WERI-Rb-1 (cell line): Measurements from ENCODE around the gene OTX1.

Experiments
- DNase-seq: peaks from one replicate; pipeline ENCODE4 v3.0.0-alpha.2; 2020
- H3K27ac ChIP-seq: fragments of 250-450 bp; sonication (Bioruptor Pico); 2 replicates; pipeline ENCODE4 v1.5.1; 2020; ENCODE audit warnings: mild to moderate bottlenecking, moderate library complexity
- H3K27me3 ChIP-seq: fragments of 250-450 bp; sonication (Bioruptor Pico); 2 replicates; pipeline ENCODE4 v1.5.1; 2021; ENCODE audit warnings: mild to moderate bottlenecking, low read depth, moderate library complexity; ENCODE audit not compliant: insufficient read depth, severe bottlenecking
- H3K36me3 ChIP-seq: fragments of 250-450 bp; sonication (Bioruptor Pico); 2 replicates; pipeline ENCODE4 v1.5.1; 2020; ENCODE audit warnings: mild to moderate bottlenecking, moderate library complexity
- H3K4me3 ChIP-seq: 2 replicates; pipeline ENCODE4 v1.5.1; 2011; ENCODE audit warnings: low read depth, mild to moderate bottlenecking, control low read depth, low read length
- H3K9me3 ChIP-seq: fragments of 250-450 bp; sonication (Bioruptor Pico); 2 replicates; pipeline ENCODE4 v1.5.1; 2021; ENCODE audit warnings: mild to moderate bottlenecking, moderate library complexity; ENCODE audit not compliant: severe bottlenecking
- TF ChIP-seq, protein P1 (sequence below): IDR thresholded peaks from 2 replicates; pipeline ENCODE4 v1.5.1; 2011; ENCODE audit warnings: low read depth, mild to moderate bottlenecking, control low read depth, inconsistent platforms, low read length

The OTX1 gene

DNA sequence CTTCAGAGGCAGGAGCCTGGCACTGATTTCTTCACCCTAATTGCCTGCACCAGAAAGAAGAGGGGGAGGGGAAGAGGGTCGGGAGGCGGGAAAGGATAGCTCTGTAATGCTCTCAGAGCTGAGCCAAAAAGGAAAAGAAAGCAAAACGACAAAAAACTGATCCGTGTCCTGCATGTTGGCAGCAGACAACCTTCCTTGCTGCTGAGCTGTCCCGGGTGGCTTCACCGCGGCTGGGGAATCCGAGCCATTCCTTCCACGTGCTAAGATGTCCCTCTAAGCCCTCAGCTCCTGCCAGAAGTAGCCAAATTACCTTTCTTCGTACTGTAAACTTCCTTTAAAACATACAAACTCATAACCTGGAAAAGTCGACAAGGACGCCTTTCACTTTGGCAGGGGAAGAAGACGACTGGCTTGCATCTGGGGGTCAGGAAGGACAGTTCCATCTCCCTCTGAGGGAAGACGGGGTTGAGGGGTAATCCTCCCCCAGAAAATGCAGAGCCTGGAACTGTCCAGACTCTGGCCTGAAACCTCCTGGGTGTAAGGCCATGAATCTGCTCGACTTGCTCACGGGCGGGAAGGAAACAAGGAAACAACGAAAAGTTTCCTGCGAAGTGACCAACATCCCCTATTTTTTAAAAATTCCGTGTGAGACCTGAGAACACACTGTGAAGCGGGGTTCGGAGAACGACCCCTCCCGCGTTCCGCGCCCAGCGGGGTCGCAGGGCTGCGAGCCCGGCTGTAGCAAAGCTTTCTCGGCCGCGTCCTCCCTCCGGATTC lies 7.7 kb downstream of the OTX1 start:
- Histone ChIP-seq H3K9me3 (peaks cover 10% of the 10 kb centered on the region), H3K27me3 (peaks cover 69% of the 10 kb centered on the region), H3K27ac (no peak overlapping the region), H3K36me3 (no peaks in the 10 kb centered on the region), H3K4me3 (peak overlapping the region; percentile 28)
- TF ChIP-seq, protein P1, sequence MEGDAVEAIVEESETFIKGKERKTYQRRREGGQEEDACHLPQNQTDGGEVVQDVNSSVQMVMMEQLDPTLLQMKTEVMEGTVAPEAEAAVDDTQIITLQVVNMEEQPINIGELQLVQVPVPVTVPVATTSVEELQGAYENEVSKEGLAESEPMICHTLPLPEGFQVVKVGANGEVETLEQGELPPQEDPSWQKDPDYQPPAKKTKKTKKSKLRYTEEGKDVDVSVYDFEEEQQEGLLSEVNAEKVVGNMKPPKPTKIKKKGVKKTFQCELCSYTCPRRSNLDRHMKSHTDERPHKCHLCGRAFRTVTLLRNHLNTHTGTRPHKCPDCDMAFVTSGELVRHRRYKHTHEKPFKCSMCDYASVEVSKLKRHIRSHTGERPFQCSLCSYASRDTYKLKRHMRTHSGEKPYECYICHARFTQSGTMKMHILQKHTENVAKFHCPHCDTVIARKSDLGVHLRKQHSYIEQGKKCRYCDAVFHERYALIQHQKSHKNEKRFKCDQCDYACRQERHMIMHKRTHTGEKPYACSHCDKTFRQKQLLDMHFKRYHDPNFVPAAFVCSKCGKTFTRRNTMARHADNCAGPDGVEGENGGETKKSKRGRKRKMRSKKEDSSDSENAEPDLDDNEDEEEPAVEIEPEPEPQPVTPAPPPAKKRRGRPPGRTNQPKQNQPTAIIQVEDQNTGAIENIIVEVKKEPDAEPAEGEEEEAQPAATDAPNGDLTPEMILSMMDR: no peak
- peak; percentile 24 for DNase-seq

DNA sequence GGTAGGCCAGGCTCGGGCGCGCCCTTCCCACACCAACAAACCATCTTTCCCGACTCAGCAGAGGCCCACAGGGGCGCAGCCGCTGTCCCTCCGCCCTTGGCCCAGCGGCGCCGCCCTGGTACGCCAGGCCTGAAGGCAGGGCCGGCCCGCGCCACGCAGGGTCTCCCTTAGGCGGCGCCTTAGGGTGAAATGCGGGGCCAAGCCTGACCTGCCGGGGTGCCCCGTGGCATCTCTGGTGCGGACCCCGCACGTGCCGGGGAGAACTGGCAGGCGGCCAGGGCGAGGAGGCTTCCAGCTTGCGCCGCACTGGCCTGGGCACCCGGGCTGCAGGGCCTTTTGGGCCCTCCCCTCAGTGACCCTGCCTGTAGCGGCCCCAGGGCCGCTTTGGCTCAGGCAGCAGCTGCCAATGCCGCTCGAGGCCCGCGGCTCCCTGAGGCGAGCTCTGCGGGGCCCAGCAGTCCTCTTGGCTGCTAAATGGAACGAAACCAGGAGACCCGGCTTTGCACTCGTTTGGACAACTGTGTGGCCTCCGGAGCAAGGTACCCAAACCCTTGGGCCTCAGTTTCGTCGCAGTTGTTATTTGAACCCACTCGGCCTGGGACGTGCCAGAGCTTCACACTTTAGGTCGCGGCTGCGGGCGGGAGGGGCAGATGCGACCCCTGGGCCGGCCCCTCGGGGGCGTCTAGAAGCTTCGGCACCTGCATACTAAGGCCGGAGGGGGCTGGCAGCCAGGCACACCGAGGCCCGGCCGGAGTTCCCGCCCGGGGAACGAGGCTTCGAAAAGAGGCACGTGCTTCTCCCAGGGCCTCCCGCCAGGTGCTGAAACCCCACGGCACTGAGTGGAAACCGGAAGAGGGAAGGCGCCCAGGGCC lies 8.5 kb downstream of the OTX1 start:
- peaks cover 68% of the 10 kb centered on the region for H3K27me3 ChIP-seq
- no peak overlapping the region for H3K27ac ChIP-seq
- H3K36me3 ChIP-seq: no peaks in the 10 kb centered on the region
- peak; percentile 49 for DNase-seq
- peaks cover 10% of the 10 kb centered on the region for H3K9me3 ChIP-seq
- peak overlapping the region; percentile 28 for H3K4me3 ChIP-seq
- TF ChIP-seq, protein P1: no peak

DNA sequence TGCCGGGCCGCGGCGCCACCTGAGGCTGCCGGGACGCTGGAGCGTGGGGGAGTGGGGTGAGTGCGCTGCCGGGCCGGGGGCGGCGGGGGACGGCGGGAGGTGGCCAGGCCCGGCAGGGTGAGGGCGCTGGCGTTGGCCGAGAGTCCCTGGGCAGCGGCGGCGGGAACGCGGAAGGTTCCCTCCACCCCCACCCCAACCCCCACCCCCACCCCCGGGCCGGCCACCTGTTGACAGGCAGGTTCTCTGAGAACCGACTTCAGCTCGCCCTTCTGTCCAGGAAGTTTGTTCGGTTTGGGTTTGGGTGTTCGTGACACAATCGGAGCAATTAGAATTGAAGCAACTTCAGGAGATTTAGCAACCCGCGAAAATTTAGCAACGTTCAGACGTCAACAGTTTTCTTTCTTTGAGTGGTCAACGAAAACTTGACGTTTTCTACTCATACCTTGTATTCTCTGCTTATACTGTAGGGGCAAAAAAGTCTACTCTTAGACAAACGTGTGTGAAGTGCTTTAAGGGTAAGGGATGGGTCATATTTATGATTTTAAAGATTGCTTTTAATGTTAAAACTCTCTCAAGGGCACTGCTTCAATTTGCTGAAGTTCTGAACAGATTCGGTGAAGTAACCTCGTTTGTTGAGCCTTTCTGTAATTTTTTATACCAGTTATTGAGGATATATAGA lies 9.3 kb downstream of the OTX1 start:
- Histone ChIP-seq H3K36me3 (no peaks in the 10 kb centered on the region), H3K4me3 (peak overlapping the region; percentile 42), H3K27me3 (peaks cover 60% of the 10 kb centered on the region), H3K27ac (no peak overlapping the region), H3K9me3 (peaks cover 10% of the 10 kb centered on the region)
- TF ChIP-seq, protein P1: no peak
- DNase-seq: no peak

DNA sequence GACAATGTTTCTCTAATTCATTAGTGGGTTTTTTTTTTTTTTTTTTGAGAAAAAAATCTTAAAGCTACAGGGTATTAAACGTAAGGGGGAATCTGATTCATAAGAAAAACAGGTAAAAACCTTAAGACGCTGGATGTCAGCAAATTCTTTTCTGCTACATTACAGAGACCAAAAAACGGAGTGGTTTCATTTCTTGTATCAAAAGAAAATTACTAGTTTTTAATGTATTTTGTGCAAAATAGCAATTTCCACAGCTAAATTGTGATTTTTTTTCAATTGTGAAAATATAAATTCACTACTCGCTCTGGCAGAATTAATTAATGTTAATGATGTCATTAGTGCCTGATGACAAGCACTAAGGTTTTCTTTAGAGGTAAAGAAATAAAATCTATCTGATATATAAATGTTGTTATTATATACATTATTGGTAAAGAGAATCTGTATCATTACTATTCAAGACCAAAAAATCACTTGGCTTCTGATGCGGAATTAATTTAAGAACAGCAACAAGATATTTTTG lies 9.9 kb downstream of the OTX1 start:
- Histone ChIP-seq H3K36me3 (no peaks in the 10 kb centered on the region), H3K9me3 (peaks cover 8% of the 10 kb centered on the region), H3K27me3 (peaks cover 54% of the 10 kb centered on the region), H3K27ac (no peak overlapping the region), H3K4me3 (no peak overlapping the region; the same call in 1 of the 2 replicates)
- TF ChIP-seq, protein P1: no peak
- DNase-seq: no peak

DNA sequence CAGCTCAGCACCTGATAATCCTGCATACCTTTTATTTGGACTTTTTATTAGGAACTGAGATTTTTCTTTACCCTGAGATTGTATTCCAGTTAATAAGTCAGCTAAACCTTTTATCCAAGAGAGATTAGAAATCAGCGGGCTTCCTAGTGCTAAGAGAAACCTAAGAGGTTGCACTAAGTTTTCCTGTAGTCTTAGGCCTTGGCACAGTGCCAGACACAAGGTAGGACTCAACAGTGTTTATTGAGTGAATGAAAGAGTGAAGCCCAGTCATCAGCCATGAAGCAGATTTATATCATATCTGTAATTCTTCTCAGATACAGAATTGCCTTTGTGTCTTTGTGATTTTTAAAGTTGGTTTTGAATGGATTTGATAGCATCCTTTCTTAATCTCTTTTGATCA lies 13.6 kb downstream of the OTX1 start:
- Histone ChIP-seq H3K27ac (no peak overlapping the region), H3K9me3 (peaks cover 4% of the 10 kb centered on the region), H3K27me3 (peaks cover 18% of the 10 kb centered on the region), H3K36me3 (no peaks in the 10 kb centered on the region), H3K4me3 (no peak overlapping the region)
- peak; percentile 33 for DNase-seq
- TF ChIP-seq, protein P1: no peak
